GM12801 (cell line): ENCODE measurements around the gene TULP4.

ENCODE experiments used
- TF ChIP-seq, protein P1 (sequence below): IDR thresholded peaks from one replicate; pipeline ENCODE4 v1.5.1; 2011; ENCODE audit warnings: control low read depth; ENCODE audit not compliant: insufficient read length; ENCODE audit errors: extremely low read depth

TULP4 gene

DNA sequence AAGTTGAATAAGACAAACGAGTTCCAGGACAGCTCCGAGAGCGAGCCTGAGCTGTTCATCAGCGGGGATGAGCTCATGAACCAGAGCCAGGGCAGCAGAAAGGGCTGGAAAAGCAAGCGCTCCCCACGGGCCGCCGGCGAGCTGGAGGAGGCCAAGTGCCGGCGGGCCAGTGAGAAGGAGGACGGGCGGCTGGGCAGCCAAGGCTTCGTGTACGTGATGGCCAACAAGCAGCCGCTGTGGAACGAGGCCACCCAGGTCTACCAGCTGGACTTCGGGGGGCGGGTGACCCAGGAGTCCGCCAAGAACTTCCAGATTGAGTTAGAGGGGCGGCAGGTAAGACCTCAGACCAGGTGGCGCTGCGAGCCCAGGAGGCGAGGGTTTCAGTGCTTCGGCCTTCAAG, 191.6 kb downstream of the TULP4 start:
- TF ChIP-seq, protein P1, sequence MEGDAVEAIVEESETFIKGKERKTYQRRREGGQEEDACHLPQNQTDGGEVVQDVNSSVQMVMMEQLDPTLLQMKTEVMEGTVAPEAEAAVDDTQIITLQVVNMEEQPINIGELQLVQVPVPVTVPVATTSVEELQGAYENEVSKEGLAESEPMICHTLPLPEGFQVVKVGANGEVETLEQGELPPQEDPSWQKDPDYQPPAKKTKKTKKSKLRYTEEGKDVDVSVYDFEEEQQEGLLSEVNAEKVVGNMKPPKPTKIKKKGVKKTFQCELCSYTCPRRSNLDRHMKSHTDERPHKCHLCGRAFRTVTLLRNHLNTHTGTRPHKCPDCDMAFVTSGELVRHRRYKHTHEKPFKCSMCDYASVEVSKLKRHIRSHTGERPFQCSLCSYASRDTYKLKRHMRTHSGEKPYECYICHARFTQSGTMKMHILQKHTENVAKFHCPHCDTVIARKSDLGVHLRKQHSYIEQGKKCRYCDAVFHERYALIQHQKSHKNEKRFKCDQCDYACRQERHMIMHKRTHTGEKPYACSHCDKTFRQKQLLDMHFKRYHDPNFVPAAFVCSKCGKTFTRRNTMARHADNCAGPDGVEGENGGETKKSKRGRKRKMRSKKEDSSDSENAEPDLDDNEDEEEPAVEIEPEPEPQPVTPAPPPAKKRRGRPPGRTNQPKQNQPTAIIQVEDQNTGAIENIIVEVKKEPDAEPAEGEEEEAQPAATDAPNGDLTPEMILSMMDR, result no peak

DNA sequence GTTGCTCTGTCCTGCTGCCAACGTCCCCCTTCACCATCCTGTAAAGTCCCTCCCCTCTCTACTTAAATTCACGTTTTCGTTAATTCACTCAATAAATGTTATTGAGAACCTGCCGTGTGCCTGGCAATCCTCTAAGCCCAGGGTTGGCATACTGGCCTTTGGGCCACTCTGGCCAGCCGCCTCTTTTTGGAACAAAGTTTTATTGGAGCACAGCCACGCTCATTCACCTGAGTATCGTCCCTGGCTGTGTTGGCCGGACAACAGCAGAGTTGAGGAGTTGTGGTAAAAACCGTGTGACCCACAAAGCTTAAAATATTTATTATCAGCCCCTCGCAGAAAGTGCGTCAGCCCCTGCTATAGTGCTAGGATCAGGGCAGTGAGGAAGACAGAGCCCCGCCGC, 192.9 kb downstream of the TULP4 start:
- TF ChIP-seq, protein P1, result no peak

DNA sequence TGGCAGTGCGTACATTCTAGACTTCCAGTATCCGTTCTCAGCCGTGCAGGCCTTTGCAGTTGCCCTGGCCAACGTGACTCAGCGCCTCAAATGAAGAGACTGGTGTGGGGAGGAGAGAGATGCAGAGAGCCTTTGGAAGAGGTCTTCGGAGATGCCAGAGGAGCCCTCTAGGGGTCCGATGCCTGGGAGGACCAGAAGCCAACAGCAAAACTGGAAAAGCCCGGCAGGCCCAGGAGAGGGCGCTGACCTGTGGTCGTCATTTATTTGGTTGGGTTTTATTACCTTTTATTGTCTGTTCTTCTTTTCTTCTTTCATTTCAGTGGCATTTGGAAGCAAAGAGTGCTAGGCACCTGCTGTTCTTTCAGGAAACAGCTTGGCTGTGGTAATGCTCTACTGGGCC, 194.3 kb downstream of the TULP4 start:
- TF ChIP-seq, protein P1, result no peak

DNA sequence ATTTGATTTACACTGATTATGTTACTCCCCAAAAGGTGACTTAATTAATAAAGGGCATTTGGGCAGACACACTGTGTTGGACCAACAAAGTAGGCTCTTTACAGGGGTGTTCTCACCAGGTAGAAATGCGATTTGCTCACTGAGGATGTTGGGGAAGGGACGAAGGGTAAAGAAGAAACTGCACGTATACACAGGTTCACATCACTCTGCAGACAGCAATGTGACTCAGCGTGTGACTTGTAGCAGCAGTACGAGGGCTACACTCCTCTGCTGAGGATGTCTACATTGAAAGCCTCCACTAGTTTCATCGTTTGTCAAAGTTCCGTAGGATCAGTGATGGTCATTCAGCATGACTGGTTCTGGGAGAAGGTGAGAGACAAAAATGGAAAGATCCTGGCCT, 194.9 kb downstream of the TULP4 start:
- TF ChIP-seq, protein P1, result no peak

DNA sequence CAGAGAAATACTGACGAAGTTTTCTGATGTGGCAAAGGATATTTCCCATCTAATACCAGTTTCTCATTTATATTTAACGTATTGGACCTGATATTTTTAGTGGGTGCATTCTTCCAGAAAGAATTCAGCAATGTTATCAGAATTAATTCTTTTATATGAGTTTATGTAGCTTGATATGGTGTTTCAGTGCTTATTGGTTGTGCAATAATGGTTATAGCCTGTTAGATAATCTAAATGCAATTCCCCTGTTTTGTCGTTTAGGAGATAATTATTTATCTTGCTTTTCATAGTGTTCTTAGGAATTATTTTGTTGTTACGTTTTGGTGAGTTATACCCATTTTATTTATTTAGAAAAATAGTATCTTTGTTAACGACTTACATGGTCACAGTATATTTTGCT, 196.2 kb downstream of the TULP4 start:
- TF ChIP-seq, protein P1, result no peak

DNA sequence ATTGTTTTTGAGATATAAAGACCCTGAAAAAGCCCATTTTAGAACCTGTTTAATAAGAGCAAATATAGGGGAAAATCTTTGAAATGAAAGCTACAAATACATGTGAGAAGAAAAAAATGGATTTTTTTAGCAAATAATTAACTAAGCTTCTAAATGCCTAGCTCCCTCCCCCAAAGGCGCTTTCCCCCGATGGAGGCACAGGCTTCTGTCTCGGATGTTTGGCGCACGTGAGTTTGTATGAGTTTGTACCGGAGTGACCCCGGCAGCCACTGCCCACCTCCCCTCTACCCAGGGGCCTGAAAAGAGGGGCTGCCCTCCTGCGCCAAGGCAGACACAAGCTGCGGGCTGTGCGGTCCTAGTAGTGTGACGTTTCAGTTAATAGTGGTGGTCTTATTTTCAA, 197.2 kb downstream of the TULP4 start:
- TF ChIP-seq, protein P1, result no peak

DNA sequence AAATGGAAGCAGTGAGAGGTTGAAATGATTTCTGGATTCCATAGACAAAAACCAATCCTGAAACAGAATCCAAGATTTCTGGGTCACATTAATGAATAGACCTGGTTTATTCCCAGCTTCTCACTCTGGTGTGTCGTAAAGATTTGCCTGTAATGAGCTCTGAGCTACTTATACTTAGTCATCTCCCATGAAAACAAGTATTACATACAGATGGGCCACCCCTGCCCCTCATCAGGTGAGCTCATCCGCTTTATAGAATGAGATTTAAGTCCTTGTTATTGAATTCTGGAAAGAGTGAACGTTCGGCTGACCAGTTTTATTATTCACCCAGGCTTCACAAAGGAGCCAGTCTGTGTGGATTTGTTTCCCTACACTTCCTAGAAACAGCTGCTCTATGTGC, 200.5 kb downstream of the TULP4 start:
- TF ChIP-seq, protein P1, result no peak

DNA sequence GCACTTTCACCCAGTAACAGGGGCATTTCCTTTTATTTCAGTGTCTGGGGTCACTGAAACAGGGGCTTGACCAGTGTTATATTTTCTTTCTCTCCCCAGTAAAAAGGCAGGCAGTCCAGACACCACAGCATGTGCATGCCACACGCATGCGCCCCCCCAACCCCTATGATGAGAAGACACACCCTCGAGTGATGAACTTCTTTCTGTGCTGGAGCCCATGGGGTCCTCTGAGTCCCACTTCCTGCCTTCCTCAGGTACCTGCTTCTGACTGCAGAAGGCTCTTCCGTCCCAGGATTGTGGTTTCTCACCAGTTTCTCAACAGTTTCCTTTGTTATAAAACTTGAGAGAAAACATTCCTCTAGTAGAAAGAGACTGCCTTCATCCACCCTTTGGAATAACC, 201.9 kb downstream of the TULP4 start:
- TF ChIP-seq, protein P1, result no peak
